Chondrocyte (in vitro differentiated cells): ENCODE data around the gene TM6SF1. TPM values are rescaled to one million over a fixed set of nuclear protein-coding genes. Genes with fewer than 3 reads are reported as not detected.

Experiments used
- DNase-seq: peaks from one replicate; pipeline ENCODE4 v3.0.0; 2021; ENCODE audit warnings: mixed read lengths, low spot score
- H3K27ac Mint-ChIP-seq: one replicate; pipeline ENCODE4 v1.8.0; 2021; ENCODE audit warnings: mild to moderate bottlenecking, moderate library complexity, mixed read lengths; ENCODE audit not compliant: unreplicated experiment
- H3K27me3 Mint-ChIP-seq: 2 replicates; pipeline ENCODE4 v1.8.0; 2021; ENCODE audit warnings: low read depth, mixed read lengths
- H3K36me3 Mint-ChIP-seq: 2 replicates; pipeline ENCODE4 v1.8.0; 2021; ENCODE audit warnings: low read depth, mixed read lengths
- H3K4me1 Mint-ChIP-seq: 2 replicates; pipeline ENCODE4 v1.8.0; 2021; ENCODE audit warnings: low read depth, mild to moderate bottlenecking, mixed read lengths
- H3K4me3 Mint-ChIP-seq: one replicate; pipeline ENCODE4 v1.8.0; 2021; ENCODE audit warnings: mild to moderate bottlenecking, moderate library complexity, mixed read lengths; ENCODE audit not compliant: unreplicated experiment
- H3K9me3 Mint-ChIP-seq: 2 replicates; pipeline ENCODE4 v1.8.0; 2021; ENCODE audit warnings: low read depth, mixed read lengths
- total RNA-seq: library from RNA; stranded (reverse); gene quantifications from 3 replicates; pipeline ENCODE4 v1.2.1, GENCODE V29; 2021
- TF ChIP-seq, protein P1 (sequence below): fragments of 200-600 bp; sonication (generic); IDR thresholded peaks from 2 replicates; pipeline ENCODE4 v1.5.0; 2021; ENCODE audit warnings: antibody characterized with exemption, mild to moderate bottlenecking, moderate library complexity

The TM6SF1 gene
- total RNA-seq, 1 donor from 2014 or later = 22.3 TPM

DNA sequence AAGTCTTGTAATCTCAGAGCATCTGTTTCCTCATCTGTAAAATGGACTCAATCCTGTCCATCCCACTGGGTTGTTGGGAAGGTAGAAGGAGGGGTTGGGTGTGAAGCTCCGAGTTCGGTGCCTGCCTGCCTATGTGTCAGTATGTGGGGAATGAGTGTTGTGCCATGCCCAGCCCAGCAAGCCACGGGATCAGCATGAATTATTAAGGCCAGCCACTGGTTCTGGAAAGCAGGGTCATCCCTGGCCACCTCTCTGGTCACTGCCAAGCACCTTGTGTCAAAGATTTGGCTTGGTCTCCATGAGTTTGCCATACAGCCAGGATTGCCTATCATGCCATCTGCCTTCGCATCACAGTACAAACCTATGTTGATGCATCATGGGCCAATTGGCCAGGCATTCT, 11.5 kb downstream of the TM6SF1 start:
- DNase-seq = no peak
- Mint-ChIP-seq H3K27me3 (no peaks in the 10 kb centered on the region), H3K4me3 (no peak overlapping the region), H3K27ac (no peak overlapping the region), H3K36me3 (peaks cover 16% of the 10 kb centered on the region), H3K9me3 (no peaks in the 10 kb centered on the region), H3K4me1 (no peaks in the 10 kb centered on the region)
- TF ChIP-seq, protein P1, sequence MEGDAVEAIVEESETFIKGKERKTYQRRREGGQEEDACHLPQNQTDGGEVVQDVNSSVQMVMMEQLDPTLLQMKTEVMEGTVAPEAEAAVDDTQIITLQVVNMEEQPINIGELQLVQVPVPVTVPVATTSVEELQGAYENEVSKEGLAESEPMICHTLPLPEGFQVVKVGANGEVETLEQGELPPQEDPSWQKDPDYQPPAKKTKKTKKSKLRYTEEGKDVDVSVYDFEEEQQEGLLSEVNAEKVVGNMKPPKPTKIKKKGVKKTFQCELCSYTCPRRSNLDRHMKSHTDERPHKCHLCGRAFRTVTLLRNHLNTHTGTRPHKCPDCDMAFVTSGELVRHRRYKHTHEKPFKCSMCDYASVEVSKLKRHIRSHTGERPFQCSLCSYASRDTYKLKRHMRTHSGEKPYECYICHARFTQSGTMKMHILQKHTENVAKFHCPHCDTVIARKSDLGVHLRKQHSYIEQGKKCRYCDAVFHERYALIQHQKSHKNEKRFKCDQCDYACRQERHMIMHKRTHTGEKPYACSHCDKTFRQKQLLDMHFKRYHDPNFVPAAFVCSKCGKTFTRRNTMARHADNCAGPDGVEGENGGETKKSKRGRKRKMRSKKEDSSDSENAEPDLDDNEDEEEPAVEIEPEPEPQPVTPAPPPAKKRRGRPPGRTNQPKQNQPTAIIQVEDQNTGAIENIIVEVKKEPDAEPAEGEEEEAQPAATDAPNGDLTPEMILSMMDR = no peak

DNA sequence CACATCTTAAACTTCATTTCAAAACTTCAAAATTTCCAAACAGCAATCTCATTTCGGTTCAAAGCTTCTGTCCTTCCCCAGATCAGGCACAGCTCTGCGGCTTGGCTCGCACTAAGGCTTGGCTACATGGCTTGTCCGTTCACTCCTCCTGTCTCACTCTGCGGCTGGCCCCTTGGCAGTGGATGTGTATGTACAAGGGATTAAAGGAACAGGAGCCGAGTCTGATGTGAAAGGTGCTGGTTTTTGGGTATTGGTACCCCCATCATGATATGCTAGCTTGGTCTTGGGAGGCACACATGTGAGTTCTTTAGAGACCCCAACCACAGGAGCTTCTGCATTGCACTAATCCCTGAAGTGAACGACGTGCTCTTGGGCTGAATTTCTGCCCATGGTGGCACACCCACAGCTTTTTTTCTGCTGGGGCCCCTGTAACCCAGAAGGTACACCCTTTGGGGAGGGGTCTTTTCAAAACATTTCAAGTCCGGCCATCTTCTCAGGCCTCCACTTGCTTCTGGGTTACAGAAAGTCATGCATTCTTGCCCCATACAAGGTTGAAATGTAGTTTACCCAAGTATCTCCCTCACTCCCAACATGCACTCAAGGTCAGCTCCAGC, 12.6 kb downstream of the TM6SF1 start:
- TF ChIP-seq, protein P1 = no peak
- no peak for DNase-seq
- peaks cover 10% of the 10 kb centered on the region for H3K36me3 Mint-ChIP-seq
- H3K4me1 Mint-ChIP-seq = no peaks in the 10 kb centered on the region
- no peaks in the 10 kb centered on the region for H3K9me3 Mint-ChIP-seq
- no peak overlapping the region for H3K4me3 Mint-ChIP-seq
- no peaks in the 10 kb centered on the region for H3K27me3 Mint-ChIP-seq
- no peak overlapping the region for H3K27ac Mint-ChIP-seq

DNA sequence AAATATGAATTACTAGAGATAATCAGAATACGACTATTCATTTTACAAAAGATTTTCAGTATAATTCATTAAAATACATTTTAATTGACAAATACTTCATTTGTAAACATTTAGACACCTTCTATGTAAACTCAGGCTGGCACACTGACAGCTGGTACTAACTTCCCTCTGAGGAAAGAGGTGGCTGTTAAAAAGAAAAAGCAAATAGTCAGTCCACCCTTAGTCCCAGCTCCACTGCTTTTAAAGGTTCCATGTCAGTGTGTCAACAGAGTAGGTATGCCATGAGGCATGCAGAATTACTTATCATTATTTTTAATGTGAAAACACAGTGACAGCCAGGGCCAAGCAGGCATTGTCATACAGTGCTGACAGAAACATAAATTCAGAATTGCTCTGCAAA, 16.1 kb downstream of the TM6SF1 start:
- Mint-ChIP-seq H3K27ac (no peak overlapping the region), H3K4me3 (no peak overlapping the region), H3K36me3 (peaks cover 7% of the 10 kb centered on the region), H3K27me3 (no peaks in the 10 kb centered on the region), H3K4me1 (peaks cover 7% of the 10 kb centered on the region), H3K9me3 (no peaks in the 10 kb centered on the region)
- TF ChIP-seq, protein P1 = no peak
- DNase-seq = no peak

DNA sequence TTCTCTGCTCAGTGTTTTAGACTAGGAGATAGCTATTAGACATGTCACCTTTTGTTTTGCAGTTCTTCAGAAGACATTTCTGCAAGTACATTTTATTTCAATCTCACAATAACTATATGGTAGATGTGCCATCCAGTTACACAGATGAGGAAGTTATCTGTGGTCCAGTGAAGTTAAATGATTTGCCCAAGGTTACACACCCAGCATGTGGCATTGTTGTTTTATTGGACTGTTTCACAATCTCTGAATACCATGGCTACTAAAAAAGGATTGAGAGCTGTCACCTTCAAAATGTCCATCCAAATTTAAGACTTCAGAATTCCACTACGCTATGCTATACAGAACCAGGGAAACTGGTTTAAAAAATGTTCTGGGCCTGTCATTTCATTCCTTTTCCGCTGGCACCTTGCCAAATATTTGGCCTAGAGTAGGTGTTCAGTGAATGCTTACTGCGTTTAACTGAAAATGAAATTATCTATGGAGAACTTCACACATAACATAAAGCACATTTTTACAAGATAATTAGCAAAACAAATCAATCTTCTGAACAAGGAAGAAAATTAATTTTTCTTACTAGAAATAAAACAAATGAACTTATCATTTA, 20.2 kb downstream of the TM6SF1 start:
- Mint-ChIP-seq H3K4me3 (no peak overlapping the region), H3K36me3 (peaks cover 19% of the 10 kb centered on the region), H3K27ac (no peak overlapping the region), H3K27me3 (no peaks in the 10 kb centered on the region), H3K4me1 (peaks cover 7% of the 10 kb centered on the region), H3K9me3 (no peaks in the 10 kb centered on the region)
- DNase-seq = no peak
- TF ChIP-seq, protein P1 = no peak

DNA sequence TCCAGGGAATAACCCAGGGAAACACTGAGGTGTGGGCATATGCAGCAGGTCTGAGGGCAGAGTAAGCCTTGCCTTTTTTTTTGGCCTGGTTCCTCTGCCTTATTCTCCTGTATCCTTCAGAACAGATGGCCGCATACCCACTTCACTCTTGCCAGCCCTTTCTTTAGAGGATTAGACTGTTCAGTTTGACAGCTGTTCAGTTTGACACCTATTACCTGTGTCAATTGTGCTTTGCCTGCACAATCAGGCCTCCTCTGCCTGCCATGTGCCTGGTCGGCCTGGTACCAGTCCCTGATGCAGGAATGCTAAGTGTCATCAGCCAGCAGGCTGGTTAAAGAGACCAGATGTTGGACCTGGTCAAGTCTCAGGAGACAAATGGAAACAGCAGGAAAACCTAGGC, 22.3 kb downstream of the TM6SF1 start:
- Mint-ChIP-seq H3K36me3 (peaks cover 15% of the 10 kb centered on the region), H3K4me1 (peaks cover 7% of the 10 kb centered on the region), H3K9me3 (no peaks in the 10 kb centered on the region), H3K27ac (no peak overlapping the region), H3K27me3 (no peaks in the 10 kb centered on the region), H3K4me3 (no peak overlapping the region)
- no peak for DNase-seq
- TF ChIP-seq, protein P1 = no peak
